CD8-positive, alpha-beta memory T cell (primary cell): Measurements from ENCODE around the gene LRRC31. TPM values are rescaled to one million over a fixed set of nuclear protein-coding genes. Genes with fewer than 3 reads are reported as not detected.

Experiments used
- CTCF ChIA-PET: fragments of 350-600 bp; sonication (Branson Sonifier 250); formaldehyde crosslinking; loops from one replicate; lab custom pipeline; 2021; ENCODE audit warnings: antibody characterized with exemption; lab: Charles Lee
- POLR2A ChIA-PET: fragments of 350-600 bp; sonication (Branson Sonifier 250); formaldehyde crosslinking; loops from one replicate; lab custom pipeline; 2021; ENCODE audit warnings: antibody characterized with exemption; lab: Charles Lee
- DNase-seq, 5 donors: peaks; one replicate each; pipeline versions ENCODE4 v3.0.0 to v3.0.0-alpha.2; 2020 to 2022; ENCODE audit warnings: mixed read lengths in 1 of 5
- H3K27ac ChIP-seq: one replicate; pipeline ENCODE4 v1.7.0; 2013; ENCODE audit warnings: low read depth, mild to moderate bottlenecking, low read length, moderate library complexity
- H3K27me3 ChIP-seq: 2 replicates; pipeline ENCODE4 v1.7.0; 2013; ENCODE audit warnings: low read length, mild to moderate bottlenecking; ENCODE audit not compliant: insufficient read depth, poor library complexity, severe bottlenecking
- H3K36me3 ChIP-seq: 2 replicates; pipeline ENCODE4 v1.7.0; 2013; ENCODE audit warnings: mild to moderate bottlenecking, low read length, moderate library complexity; ENCODE audit not compliant: insufficient read depth
- H3K4me1 ChIP-seq: 2 replicates; pipeline ENCODE4 v1.7.0; 2013; ENCODE audit warnings: mild to moderate bottlenecking, low read length, moderate library complexity; ENCODE audit not compliant: insufficient read depth
- H3K4me3 ChIP-seq: 2 replicates; pipeline ENCODE4 v1.7.0; 2013; ENCODE audit warnings: mild to moderate bottlenecking, low read length
- H3K9me3 ChIP-seq: 2 replicates; pipeline ENCODE4 v1.7.0; 2013; ENCODE audit warnings: mild to moderate bottlenecking, low read length
- H3K27ac Mint-ChIP-seq, 8 donors: one replicate each; pipeline ENCODE4 v1.8.0; 2020 to 2021; ENCODE audit warnings: mixed read lengths in 8 of 8, mild to moderate bottlenecking in 6 of 8, inconsistent platforms in 3 of 8, moderate library complexity in 3 of 8
- H3K27me3 Mint-ChIP-seq, 2 donors: one replicate each; pipeline ENCODE4 v1.8.0; 2020 to 2021; ENCODE audit warnings: mixed read lengths in 2 of 2, mild to moderate bottlenecking in 1 of 2, moderate library complexity in 1 of 2
- H3K36me3 Mint-ChIP-seq, 3 donors: one replicate each; pipeline ENCODE4 v1.8.0; 2020 to 2021; ENCODE audit warnings: mixed read lengths in 3 of 3, inconsistent platforms in 1 of 3, mild to moderate bottlenecking in 1 of 3
- H3K4me1 Mint-ChIP-seq, 3 donors: one replicate each; pipeline ENCODE4 v1.8.0; 2020 to 2021; ENCODE audit warnings: mixed read lengths in 3 of 3, inconsistent platforms in 1 of 3, mild to moderate bottlenecking in 1 of 3
- H3K4me3 Mint-ChIP-seq, 7 donors: one replicate each; pipeline ENCODE4 v1.8.0; 2020 to 2021; ENCODE audit warnings: mixed read lengths in 7 of 7, mild to moderate bottlenecking in 6 of 7, moderate library complexity in 4 of 7, inconsistent platforms in 2 of 7
- H3K9me3 Mint-ChIP-seq, 5 donors: one replicate each; pipeline ENCODE4 v1.8.0; 2020 to 2022; ENCODE audit warnings: mixed read lengths in 5 of 5, mild to moderate bottlenecking in 3 of 5, moderate library complexity in 2 of 5, inconsistent platforms in 1 of 5
- polyA plus RNA-seq: library from polyadenylated mRNA; unstranded; fragments of 300-500 nt; fragmentation: Illumina TruSeq; gene quantifications from one replicate; pipeline ENCODE4 v1.2.3, GENCODE V29; 2021
- total RNA-seq, 2 experiments: library from RNA; stranded (reverse); gene quantifications; one replicate each; pipeline ENCODE4 v1.2.3, GENCODE V29; 2021

LRRC31 gene
- total and polyA plus RNA-seq, 3 experiments from 2014 or later, result not detected

GRCh38 chr3:169857811-169858210 lies 11.9 kb downstream of the LRRC31 start:
- no peak overlapping the region for H3K4me3 Mint-ChIP-seq
- Histone ChIP-seq H3K27me3 (no peaks in the 10 kb centered on the region), H3K4me1 (no peaks in the 10 kb centered on the region), H3K36me3 (no peaks in the 10 kb centered on the region), H3K9me3 (no peaks in the 10 kb centered on the region), H3K4me3 (no peak overlapping the region), H3K27ac (no peak overlapping the region)
- no peaks in the 10 kb centered on the region for H3K36me3 Mint-ChIP-seq
- peaks cover 3 to 33% of the 10 kb centered on the region in 2 donors for H3K27me3 Mint-ChIP-seq
- POLR2A ChIA-PET, result no interaction called here
- no peak overlapping the region for H3K27ac Mint-ChIP-seq
- CTCF ChIA-PET, result no interaction called here
- no peaks in the 10 kb centered on the region for H3K4me1 Mint-ChIP-seq
- H3K9me3 Mint-ChIP-seq, result no peaks in the 10 kb centered on the region
- no peak for DNase-seq

GRCh38 chr3:169855514-169855913 lies 14.2 kb downstream of the LRRC31 start:
- Mint-ChIP-seq H3K27me3 (peaks cover 1 to 43% of the 10 kb centered on the region in 2 donors), H3K36me3 (no peaks in the 10 kb centered on the region), H3K27ac (no peak overlapping the region), H3K4me3 (no peak overlapping the region), H3K4me1 (no peaks in the 10 kb centered on the region), H3K9me3 (no peaks in the 10 kb centered on the region)
- Histone ChIP-seq H3K27me3 (no peaks in the 10 kb centered on the region), H3K27ac (no peak overlapping the region), H3K4me3 (no peak overlapping the region), H3K4me1 (no peaks in the 10 kb centered on the region), H3K9me3 (no peaks in the 10 kb centered on the region), H3K36me3 (no peaks in the 10 kb centered on the region)
- CTCF ChIA-PET, result no interaction called here
- DNase-seq, result no peak
- POLR2A ChIA-PET, result no interaction called here

GRCh38 chr3:169850618-169851017 lies 19.1 kb downstream of the LRRC31 start:
- no peak overlapping the region for H3K27ac Mint-ChIP-seq

GRCh38 chr3:169848741-169849140 lies 21.0 kb downstream of the LRRC31 start:
- Mint-ChIP-seq H3K27ac (no peak overlapping the region), H3K9me3 (no peaks in the 10 kb centered on the region), H3K4me3 (no peak overlapping the region), H3K27me3 (peaks cover 0 to 41% of the 10 kb centered on the region in 2 donors), H3K36me3 (no peaks in the 10 kb centered on the region), H3K4me1 (no peaks in the 10 kb centered on the region)
- H3K27me3 ChIP-seq, result no peaks in the 10 kb centered on the region
- no peak overlapping the region for H3K4me3 ChIP-seq
- no peak overlapping the region for H3K27ac ChIP-seq
- no peaks in the 10 kb centered on the region for H3K36me3 ChIP-seq
- no peaks in the 10 kb centered on the region for H3K9me3 ChIP-seq
- POLR2A ChIA-PET, result no interaction called here
- no peaks in the 10 kb centered on the region for H3K4me1 ChIP-seq
- no peak for DNase-seq
- CTCF ChIA-PET, result interaction anchor here (0.7 kb wide), 1 partner anchor 8 kb away, joined by 3 read pairs; no protein-coding TSS in a partner anchor

More at GRCh38 chr3:169850618-169851017, 19.1 kb downstream of the LRRC31 start:
- H3K4me1 Mint-ChIP-seq, result no peaks in the 10 kb centered on the region
- no peaks in the 10 kb centered on the region for H3K9me3 ChIP-seq
- H3K27me3 ChIP-seq, result no peaks in the 10 kb centered on the region
- H3K4me1 ChIP-seq, result no peaks in the 10 kb centered on the region
- H3K36me3 Mint-ChIP-seq, result no peaks in the 10 kb centered on the region
- no peak overlapping the region for H3K4me3 Mint-ChIP-seq
- ChIA-PET CTCF (interaction anchor here (1.2 kb wide), 1 partner anchor 11 kb away, joined by 3 read pairs; no protein-coding TSS in a partner anchor), POLR2A (no interaction called here)
- H3K27me3 Mint-ChIP-seq, result peaks cover 0 to 40% of the 10 kb centered on the region in 2 donors
- no peaks in the 10 kb centered on the region for H3K36me3 ChIP-seq
- H3K27ac ChIP-seq, result no peak overlapping the region
- DNase-seq, result no peak
- no peaks in the 10 kb centered on the region for H3K9me3 Mint-ChIP-seq
- H3K4me3 ChIP-seq, result no peak overlapping the region

GRCh38 chr3:169847896-169848295 lies 21.8 kb downstream of the LRRC31 start:
- Mint-ChIP-seq H3K9me3 (no peaks in the 10 kb centered on the region), H3K36me3 (no peaks in the 10 kb centered on the region), H3K27ac (no peak overlapping the region), H3K27me3 (peaks cover 0 to 39% of the 10 kb centered on the region in 2 donors), H3K4me3 (no peak overlapping the region), H3K4me1 (no peaks in the 10 kb centered on the region)
- no peak overlapping the region for H3K27ac ChIP-seq
- ChIA-PET POLR2A (no interaction called here), CTCF (interaction anchor here (1.3 kb wide), 1 partner anchor 15 kb away, joined by 4 read pairs; no protein-coding TSS in a partner anchor)
- H3K4me1 ChIP-seq, result no peaks in the 10 kb centered on the region
- H3K36me3 ChIP-seq, result no peaks in the 10 kb centered on the region
- H3K4me3 ChIP-seq, result no peak overlapping the region
- H3K27me3 ChIP-seq, result no peaks in the 10 kb centered on the region
- no peaks in the 10 kb centered on the region for H3K9me3 ChIP-seq
- DNase-seq, result no peak

- no peak overlapping the region for H3K27ac Mint-ChIP-seq
- H3K27me3 Mint-ChIP-seq, result peaks cover 0 to 31% of the 10 kb centered on the region in 2 donors
- Histone ChIP-seq H3K9me3 (no peaks in the 10 kb centered on the region), H3K27me3 (no peaks in the 10 kb centered on the region), H3K4me1 (no peaks in the 10 kb centered on the region), H3K4me3 (no peak overlapping the region), H3K36me3 (no peaks in the 10 kb centered on the region), H3K27ac (no peak overlapping the region)
- no peak overlapping the region for H3K4me3 Mint-ChIP-seq
- no peak for DNase-seq
- ChIA-PET POLR2A (no interaction called here), CTCF (no interaction called here)
- H3K9me3 Mint-ChIP-seq, result no peaks in the 10 kb centered on the region
- no peaks in the 10 kb centered on the region for H3K36me3 Mint-ChIP-seq
- no peaks in the 10 kb centered on the region for H3K4me1 Mint-ChIP-seq
Measured at GRCh38 chr3:169846458-169847193, 23.1 kb downstream of the LRRC31 start.

- Histone ChIP-seq H3K9me3 (no peaks in the 10 kb centered on the region), H3K4me1 (no peaks in the 10 kb centered on the region), H3K36me3 (no peaks in the 10 kb centered on the region), H3K27me3 (no peaks in the 10 kb centered on the region), H3K27ac (no peak overlapping the region), H3K4me3 (no peak overlapping the region)
- Mint-ChIP-seq H3K27me3 (peaks cover 8 to 28% of the 10 kb centered on the region in 2 donors), H3K27ac (no peak overlapping the region), H3K4me3 (no peak overlapping the region), H3K36me3 (no peaks in the 10 kb centered on the region), H3K9me3 (no peaks in the 10 kb centered on the region), H3K4me1 (no peaks in the 10 kb centered on the region)
- CTCF ChIA-PET, result interaction anchor here (1.7 kb wide), 1 partner anchor 21 kb away, joined by 4 read pairs; no protein-coding TSS in a partner anchor
- no peak for DNase-seq
- POLR2A ChIA-PET, result no interaction called here
Measured at GRCh38 chr3:169842960-169843359, 26.8 kb downstream of the LRRC31 start.

GRCh38 chr3:169841171-169841570 lies 28.6 kb downstream of the LRRC31 start:
- Mint-ChIP-seq H3K4me1 (no peaks in the 10 kb centered on the region), H3K4me3 (no peak overlapping the region), H3K27me3 (peaks cover 8 to 27% of the 10 kb centered on the region in 2 donors), H3K27ac (no peak overlapping the region), H3K9me3 (no peaks in the 10 kb centered on the region), H3K36me3 (no peaks in the 10 kb centered on the region)
- Histone ChIP-seq H3K27me3 (no peaks in the 10 kb centered on the region), H3K27ac (no peak overlapping the region), H3K36me3 (no peaks in the 10 kb centered on the region), H3K9me3 (no peaks in the 10 kb centered on the region), H3K4me1 (no peaks in the 10 kb centered on the region), H3K4me3 (no peak overlapping the region)
- no peak for DNase-seq
- ChIA-PET POLR2A (no interaction called here), CTCF (interaction anchor here (1.0 kb wide), 1 partner anchor 21 kb away, joined by 3 read pairs; no protein-coding TSS in a partner anchor)
